Neural cell (in vitro differentiated cells): ENCODE results near the gene NPIPA2. TPM values are rescaled to one million over a fixed set of nuclear protein-coding genes. Genes with fewer than 3 reads are reported as not detected.
"Not testable (repeated sequence)": the region's sequence is repeated elsewhere in the genome, so short reads cannot be mapped to it uniquely, and the experiment has no call there.

Experiments
- H2AFZ ChIP-seq: fragments of 200-600, 300-800 bp; sonication (generic), shearing (Covaris generic); 2 replicates; pipeline ENCODE4 v1.6.0; 2014; ENCODE audit warnings: low read depth, mild to moderate bottlenecking, antibody characterized with exemption, low read length, moderate library complexity
- H3F3A ChIP-seq: fragments of 200-600 bp; shearing (Covaris generic); 2 replicates; pipeline ENCODE4 v1.6.1; 2016; ENCODE audit warnings: mild to moderate bottlenecking, moderate library complexity, mixed read lengths, antibody characterized with exemption, low read length; ENCODE audit not compliant: insufficient read depth, poor library complexity, severe bottlenecking
- H3K27ac ChIP-seq: fragments of 200-600, 300-800 bp; sonication (generic), shearing (Covaris generic); 2 replicates; pipeline ENCODE4 v1.5.1; 2014; ENCODE audit warnings: mild to moderate bottlenecking, low read length, moderate library complexity
- H3K27me3 ChIP-seq: fragments of 300-800, 200-600 bp; sonication (generic), shearing (Covaris generic); 2 replicates; pipeline ENCODE4 v1.6.0; 2014; ENCODE audit warnings: mild to moderate bottlenecking, low read depth, low read length, moderate library complexity; ENCODE audit not compliant: insufficient read depth
- H3K36me3 ChIP-seq: fragments of 300-800, 200-600 bp; sonication (generic), shearing (Covaris generic); 2 replicates; pipeline ENCODE4 v1.5.1; 2014; ENCODE audit warnings: mild to moderate bottlenecking, antibody characterized with exemption, low read length, moderate library complexity; ENCODE audit not compliant: insufficient read depth
- H3K4me2 ChIP-seq: fragments of 300-800, 200-600 bp; sonication (generic), shearing (Covaris generic); 2 replicates; pipeline ENCODE4 v1.6.0; 2014; ENCODE audit warnings: mild to moderate bottlenecking, low read length
- H3K4me3 ChIP-seq: fragments of 300-800, 200-600 bp; sonication (generic), shearing (Covaris generic); 2 replicates; pipeline ENCODE4 v1.5.1; 2014; ENCODE audit warnings: mild to moderate bottlenecking, low read length, moderate library complexity
- H3K79me2 ChIP-seq: fragments of 200-600 bp; shearing (Covaris generic); replicated peaks from 2 replicates; pipeline ENCODE4 v1.6.0; 2014; ENCODE audit warnings: mild to moderate bottlenecking, low read length, moderate library complexity; ENCODE audit not compliant: insufficient read depth
- H3K9ac ChIP-seq: fragments of 300-800, 200-600 bp; sonication (generic), shearing (Covaris generic); 2 replicates; pipeline ENCODE4 v1.6.1; 2016; ENCODE audit warnings: mild to moderate bottlenecking, low read length, mixed read lengths
- H3K9me2 ChIP-seq: fragments of 200-600 bp; shearing (Covaris generic); 2 replicates; pipeline ENCODE4 v1.6.1; 2016; ENCODE audit warnings: mild to moderate bottlenecking, low read length, mixed read lengths; ENCODE audit not compliant: insufficient read depth
- H3K9me3 ChIP-seq: fragments of 200-600, 300-800 bp; sonication (generic), shearing (Covaris generic); 2 replicates; pipeline ENCODE4 v1.6.1; 2016; ENCODE audit warnings: mild to moderate bottlenecking, mixed run types, low read length, moderate library complexity, mixed read lengths
- H4K20me1 ChIP-seq: fragments of 200-600 bp; shearing (Covaris generic); 2 replicates; pipeline ENCODE4 v1.6.1; 2016; ENCODE audit warnings: mild to moderate bottlenecking, mixed run types; ENCODE audit not compliant: insufficient read depth
- polyA plus RNA-seq: library from polyadenylated mRNA; depleted of rRNA; stranded (reverse); fragments of >200 nt; gene quantifications from 2 replicates; pipeline ENCODE4 v1.2.3, GENCODE V29; 2014

NPIPA2 gene
- polyA plus RNA-seq, 1 donor from 2014 or later, result 2.4 TPM

- H3K4me2 ChIP-seq, H3K9me3 ChIP-seq, H3K9ac ChIP-seq, H3K27ac ChIP-seq, H2AFZ ChIP-seq, H3K36me3 ChIP-seq, H3K9me2 ChIP-seq, H3F3A ChIP-seq, H4K20me1 ChIP-seq, H3K79me2 ChIP-seq, H3K27me3 ChIP-seq, H3K4me3 ChIP-seq: not testable (repeated sequence)
These were observed 539 bp upstream of the NPIPA2 start for GRCh38 chr16:14741794-14742193.

- H3F3A ChIP-seq, H3K27ac ChIP-seq, H3K9me2 ChIP-seq, H3K79me2 ChIP-seq, H3K36me3 ChIP-seq, H3K4me3 ChIP-seq, H4K20me1 ChIP-seq, H3K4me2 ChIP-seq, H3K9me3 ChIP-seq, H3K27me3 ChIP-seq, H3K9ac ChIP-seq, H2AFZ ChIP-seq: not testable (repeated sequence)
These were observed 31.3 kb downstream of the NPIPA2 start for GRCh38 chr16:14773654-14774053.

- not testable (repeated sequence) for H4K20me1 ChIP-seq, H3F3A ChIP-seq, H3K79me2 ChIP-seq, H3K27me3 ChIP-seq, H3K9me2 ChIP-seq, H3K36me3 ChIP-seq, H3K9me3 ChIP-seq, H3K4me2 ChIP-seq, H3K27ac ChIP-seq, H3K9ac ChIP-seq, H2AFZ ChIP-seq, H3K4me3 ChIP-seq
These were observed 33.3 kb downstream of the NPIPA2 start for GRCh38 chr16:14775624-14776023.

- not testable (repeated sequence) for H3K27me3 ChIP-seq, H3K36me3 ChIP-seq, H3F3A ChIP-seq, H3K4me2 ChIP-seq, H2AFZ ChIP-seq, H3K9me2 ChIP-seq, H3K27ac ChIP-seq, H3K9me3 ChIP-seq, H3K4me3 ChIP-seq, H4K20me1 ChIP-seq, H3K79me2 ChIP-seq, H3K9ac ChIP-seq
These were observed 34.4 kb downstream of the NPIPA2 start for GRCh38 chr16:14776763-14777162.

GRCh38 chr16:14779368-14779877 lies 37.1 kb downstream of the NPIPA2 start:
- H3K9me2 ChIP-seq, H3K27ac ChIP-seq, H3K79me2 ChIP-seq, H3K9ac ChIP-seq, H2AFZ ChIP-seq, H3K27me3 ChIP-seq, H3K36me3 ChIP-seq, H3K4me2 ChIP-seq, H3F3A ChIP-seq, H3K9me3 ChIP-seq, H4K20me1 ChIP-seq, H3K4me3 ChIP-seq: not testable (repeated sequence)

GRCh38 chr16:14786180-14786579 lies 43.8 kb downstream of the NPIPA2 start:
- not testable (repeated sequence) for H3K79me2 ChIP-seq, H3K27ac ChIP-seq, H2AFZ ChIP-seq, H3K9me3 ChIP-seq, H3K9me2 ChIP-seq, H3K9ac ChIP-seq, H3F3A ChIP-seq, H3K4me3 ChIP-seq, H4K20me1 ChIP-seq, H3K36me3 ChIP-seq, H3K4me2 ChIP-seq, H3K27me3 ChIP-seq

- not testable (repeated sequence) for H3K9me2 ChIP-seq, H3K79me2 ChIP-seq, H4K20me1 ChIP-seq, H3K9me3 ChIP-seq, H3F3A ChIP-seq, H3K4me2 ChIP-seq, H2AFZ ChIP-seq, H3K9ac ChIP-seq, H3K36me3 ChIP-seq, H3K27me3 ChIP-seq, H3K27ac ChIP-seq, H3K4me3 ChIP-seq
These were observed 47.2 kb downstream of the NPIPA2 start for GRCh38 chr16:14789577-14789976.

- H3K9ac ChIP-seq, H3K4me3 ChIP-seq, H3K27me3 ChIP-seq: not testable (repeated sequence)
These were observed 48.1 kb downstream of the NPIPA2 start for GRCh38 chr16:14790320-14790956.

More at GRCh38 chr16:14790320-14790956, 48.1 kb downstream of the NPIPA2 start:
- not testable (repeated sequence) for H3K79me2 ChIP-seq, H4K20me1 ChIP-seq, H3K27ac ChIP-seq, H3K9me2 ChIP-seq, H3F3A ChIP-seq, H3K4me2 ChIP-seq, H2AFZ ChIP-seq, H3K36me3 ChIP-seq, H3K9me3 ChIP-seq
